A549 (cell line): Measurements from ENCODE around the gene ESRP2. TPM values are rescaled to one million over a fixed set of nuclear protein-coding genes. Genes with fewer than 3 reads are reported as not detected.

ENCODE experiments used
- ATAC-seq, 2 experiments: fragments of 200-7000 bp in 1 of 2; fragments of >200 bp in 1 of 2; cut with Nextera tagmentation in 1 of 2; cut with Tn5 transposase in 1 of 2; 3 replicates each; pipeline versions ENCODE4 v1.8.0 to v1.9.1; 2018 to 2020; ENCODE audit warnings: mild to moderate bottlenecking in 1 of 2, moderate library complexity in 1 of 2
- CTCF ChIA-PET: fragments of 300-600 bp; sonication (Branson Sonifier 250); formaldehyde crosslinking; extraction: SDS; loops from one replicate; lab custom pipeline; 2021; ENCODE audit warnings: antibody characterized with exemption, inconsistent platforms; lab: Yijun Ruan, JAX
- POLR2A ChIA-PET: fragments of 350-600 bp; formaldehyde crosslinking; extraction: SDS; loops from one replicate; lab custom pipeline; 2021; ENCODE audit warnings: antibody characterized with exemption, inconsistent platforms; lab: Yijun Ruan, JAX
- DNase-seq, 2 experiments: peaks; one replicate each; pipeline versions ENCODE4 v3.0.0 to v3.0.0-alpha.2; 2011 to 2016; ENCODE audit warnings: low read depth in 1 of 2, low spot score in 1 of 2
- FAIRE-seq: peaks from 2 replicates; lab custom pipeline; 2011; peaks lifted over from hg19 to GRCh38; lab: Jason Lieb, UNC
- H3K27ac ChIP-seq, 2 experiments: fragments of >200 bp; sonication (Bioruptor Twin); formaldehyde crosslinking; 3 replicates each; pipeline ENCODE4 v1.5.1; 2016 to 2017
- H3K4me1 ChIP-seq: fragments of >200 bp; sonication (Bioruptor Twin); formaldehyde crosslinking; 3 replicates; pipeline ENCODE4 v1.6.1; 2016
- H3K4me2 ChIP-seq: fragments of >200 bp; sonication (Bioruptor Twin); formaldehyde crosslinking; 3 replicates; pipeline ENCODE4 v1.6.1; 2016
- H3K4me3 ChIP-seq: fragments of >200 bp; sonication (Bioruptor Twin); formaldehyde crosslinking; 3 replicates; pipeline ENCODE4 v1.5.1; 2016
- H3K9me3 ChIP-seq: fragments of >200 bp; sonication (Bioruptor Twin); formaldehyde crosslinking; 3 replicates; pipeline ENCODE4 v1.6.1; 2016
- BHLHE40 ChIP-seq: IDR thresholded peaks from 2 replicates; pipeline ENCODE4 v1.6.1; 2012; ENCODE audit warnings: low read depth, low read length, inconsistent platforms
- CBX8 ChIP-seq: fragments of 200-600 bp; sonication (generic); IDR thresholded peaks from 2 replicates; pipeline ENCODE4 v1.6.1; 2016
- E2F6 ChIP-seq: IDR thresholded peaks from 2 replicates; pipeline ENCODE4 v1.6.1; 2012; ENCODE audit warnings: low read depth, borderline replicate concordance
- FOSL2 ChIP-seq, 2 experiments: fragments of 450-650 bp in 1 of 2; fragments of >200 bp in 1 of 2; sonication (Bioruptor Twin) in 1 of 2; formaldehyde crosslinking; IDR thresholded peaks; 2 replicates each; pipeline versions ENCODE4 v1.5.0 to v1.6.1; 2016 to 2020; ENCODE audit warnings: mild to moderate bottlenecking in 1 of 2, moderate library complexity in 1 of 2
- FOXS1 ChIP-seq: fragments of 250-450 bp; sonication (Bioruptor Pico); IDR thresholded peaks from 2 replicates; pipeline ENCODE4 v1.5.0; 2020; ENCODE audit warnings: mild to moderate bottlenecking, moderate library complexity
- HMGXB4 ChIP-seq: fragments of 250-450 bp; sonication (Bioruptor Pico); IDR thresholded peaks from 2 replicates; pipeline ENCODE4 v1.5.0; 2021; ENCODE audit warnings: mild to moderate bottlenecking, moderate library complexity, borderline replicate concordance
- HOXB13 ChIP-seq: fragments of 250-450 bp; sonication (Bioruptor Pico); IDR thresholded peaks from 2 replicates; pipeline ENCODE4 v1.5.0; 2020; ENCODE audit warnings: low read depth, mild to moderate bottlenecking, moderate library complexity
- JUN ChIP-seq, 2 experiments: fragments of >200 bp; sonication (Bioruptor Twin); formaldehyde crosslinking; IDR thresholded peaks; 2 replicates in 1 of 2; 3 replicates in 1 of 2; pipeline ENCODE4 v1.6.1; 2016 to 2017
- JUNB ChIP-seq: fragments of >200 bp; sonication (Bioruptor Twin); formaldehyde crosslinking; IDR thresholded peaks from 2 replicates; pipeline ENCODE4 v1.6.1; 2016
- MAFK ChIP-seq: fragments of 450-650 bp; IDR thresholded peaks from 2 replicates; pipeline ENCODE4 v1.6.1; 2014; ENCODE audit not compliant: partially characterized antibody
- MYC ChIP-seq: IDR thresholded peaks from 2 replicates; pipeline ENCODE4 v1.6.1; 2012; ENCODE audit warnings: mild to moderate bottlenecking, inconsistent platforms, low read length, improper control_type of control experiment, borderline replicate concordance
- NPAS2 ChIP-seq: fragments of 250-450 bp; sonication (Bioruptor Pico); IDR thresholded peaks from 2 replicates; pipeline ENCODE4 v1.8.0; 2022; ENCODE audit warnings: mild to moderate bottlenecking, moderate library complexity, borderline replicate concordance
- RCOR1 ChIP-seq: fragments of 150-350 bp; IDR thresholded peaks from 2 replicates; pipeline ENCODE4 v1.6.1; 2014; ENCODE audit warnings: antibody characterized with exemption, low read length, low read depth
- REST ChIP-seq: fragments of 200-600 bp; sonication (generic); IDR thresholded peaks from 2 replicates; pipeline ENCODE4 v1.6.1; 2016; ENCODE audit warnings: antibody characterized with exemption, mild to moderate bottlenecking, moderate library complexity
- RNF2 ChIP-seq: fragments of 200-600 bp; sonication (generic); IDR thresholded peaks from 2 replicates; pipeline ENCODE4 v1.6.1; 2016; ENCODE audit warnings: low read depth, mild to moderate bottlenecking, antibody characterized with exemption, moderate library complexity, borderline replicate concordance
- SMC3 ChIP-seq: fragments of >200 bp; sonication (Bioruptor Twin); formaldehyde crosslinking; IDR thresholded peaks from 3 replicates; pipeline ENCODE4 v1.6.1; 2018; ENCODE audit warnings: inconsistent platforms
- TFCP2L1 ChIP-seq: fragments of 250-450 bp; sonication (Bioruptor Pico); IDR thresholded peaks from 2 replicates; pipeline ENCODE4 v1.5.0; 2021; ENCODE audit warnings: mild to moderate bottlenecking
- ZC3H11A ChIP-seq: fragments of 450-650 bp; IDR thresholded peaks from 2 replicates; pipeline ENCODE4 v1.6.1; 2014; ENCODE audit warnings: antibody characterized with exemption, mild to moderate bottlenecking
- ZNF302 ChIP-seq: fragments of 250-450 bp; sonication (Bioruptor Pico); IDR thresholded peaks from 2 replicates; pipeline ENCODE4 v1.9.0; 2021; ENCODE audit warnings: inconsistent platforms, mild to moderate bottlenecking, moderate library complexity
- WGBS: methylation state at CpG from one replicate; pipeline ENCODE4 v1.1.6; 2017; ENCODE audit errors: missing lambda C conversion rate; 5-methylcytosine and 5-hydroxymethylcytosine counted together
- polyA plus RNA-seq, 4 experiments: library from polyadenylated mRNA; depleted of rRNA in 3 of 4; stranded (reverse); fragments of >200 nt; fragmentation: RNase III in 1 of 4; extraction: RNeasy Plus Mini Kit Qiagen cat#74134 plus additional on column Dnase treatment in 1 of 4; gene quantifications; 2 replicates in 3 of 4; 3 replicates in 1 of 4; pipeline ENCODE4 v1.2.3, GENCODE V29; 2011 to 2017
- TF ChIP-seq, protein P1 (sequence below): fragments of 150-350 bp; IDR thresholded peaks from 2 replicates; pipeline ENCODE4 v1.6.1; 2014; ENCODE audit warnings: low read depth, mild to moderate bottlenecking, low read length
- TF ChIP-seq, protein P2 (sequence below): IDR thresholded peaks from 2 replicates; pipeline ENCODE4 v1.6.1; 2012
- TF ChIP-seq, protein P3 (sequence below): IDR thresholded peaks from 2 replicates; pipeline ENCODE4 v1.6.1; 2012
- TF ChIP-seq, protein P4 (sequence below): fragments of >200 bp; sonication (Bioruptor Twin); formaldehyde crosslinking; IDR thresholded peaks from 3 replicates; pipeline ENCODE4 v1.6.1; 2016

ESRP2 gene
- polyA plus RNA-seq, 2 of the 4 experiments (the other 2 are of a cell fraction), result 0.08 to 0.09 TPM

GRCh38 chr16:68283346-68283745 lies 47.4 kb upstream of the ESRP2 start (continued):
- TF ChIP-seq, protein P1, sequence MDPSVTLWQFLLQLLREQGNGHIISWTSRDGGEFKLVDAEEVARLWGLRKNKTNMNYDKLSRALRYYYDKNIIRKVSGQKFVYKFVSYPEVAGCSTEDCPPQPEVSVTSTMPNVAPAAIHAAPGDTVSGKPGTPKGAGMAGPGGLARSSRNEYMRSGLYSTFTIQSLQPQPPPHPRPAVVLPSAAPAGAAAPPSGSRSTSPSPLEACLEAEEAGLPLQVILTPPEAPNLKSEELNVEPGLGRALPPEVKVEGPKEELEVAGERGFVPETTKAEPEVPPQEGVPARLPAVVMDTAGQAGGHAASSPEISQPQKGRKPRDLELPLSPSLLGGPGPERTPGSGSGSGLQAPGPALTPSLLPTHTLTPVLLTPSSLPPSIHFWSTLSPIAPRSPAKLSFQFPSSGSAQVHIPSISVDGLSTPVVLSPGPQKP, result no peak
- TF ChIP-seq E2F6, result no peak
- TF ChIP-seq, protein P2, sequence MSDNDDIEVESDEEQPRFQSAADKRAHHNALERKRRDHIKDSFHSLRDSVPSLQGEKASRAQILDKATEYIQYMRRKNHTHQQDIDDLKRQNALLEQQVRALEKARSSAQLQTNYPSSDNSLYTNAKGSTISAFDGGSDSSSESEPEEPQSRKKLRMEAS, result no peak
- TF ChIP-seq JUN (IDR thresholded peaks at IDR 0.05), result no peak

DNA sequence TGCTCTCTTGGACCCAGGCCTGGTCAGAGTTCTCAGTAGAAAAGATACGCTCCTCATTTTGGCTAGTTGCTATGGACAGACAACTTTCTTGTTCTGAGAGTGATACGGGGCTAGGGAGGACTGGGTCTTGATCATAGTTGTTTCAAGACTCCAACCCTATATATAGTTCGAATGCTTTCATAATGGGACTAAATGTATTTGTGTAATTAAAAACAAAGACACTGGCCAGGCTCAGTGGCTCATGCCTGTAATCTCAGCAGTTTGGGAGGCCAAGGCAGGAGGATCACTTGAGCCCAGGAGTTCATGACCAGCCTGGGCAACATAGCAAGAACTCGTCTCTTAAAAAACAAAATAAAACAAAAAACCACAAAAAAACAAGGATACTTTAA lies 46.1 kb upstream of the ESRP2 start:
- no peaks in the 10 kb centered on the region for H3K9me3 ChIP-seq
- FAIRE-seq (no peak), DNase-seq (no peak), ATAC-seq (no peak)
- H3K4me2 ChIP-seq, result no peak overlapping the region
- H3K4me1 ChIP-seq, result peaks cover under 1% of the 10 kb centered on the region; the same call in 1 of the 3 replicates
- no peak overlapping the region for H3K4me3 ChIP-seq
- POLR2A ChIA-PET, result no interaction called here
- no peak for TF ChIP-seq CBX8
- TF ChIP-seq TFCP2L1 (CRISPR knock-in tag), result no peak
- no peak for TF ChIP-seq MAFK
- TF ChIP-seq HMGXB4 (CRISPR knock-in tag), result no peak
- TF ChIP-seq JUNB, result no peak
- no peak for TF ChIP-seq REST
- TF ChIP-seq, protein P3, sequence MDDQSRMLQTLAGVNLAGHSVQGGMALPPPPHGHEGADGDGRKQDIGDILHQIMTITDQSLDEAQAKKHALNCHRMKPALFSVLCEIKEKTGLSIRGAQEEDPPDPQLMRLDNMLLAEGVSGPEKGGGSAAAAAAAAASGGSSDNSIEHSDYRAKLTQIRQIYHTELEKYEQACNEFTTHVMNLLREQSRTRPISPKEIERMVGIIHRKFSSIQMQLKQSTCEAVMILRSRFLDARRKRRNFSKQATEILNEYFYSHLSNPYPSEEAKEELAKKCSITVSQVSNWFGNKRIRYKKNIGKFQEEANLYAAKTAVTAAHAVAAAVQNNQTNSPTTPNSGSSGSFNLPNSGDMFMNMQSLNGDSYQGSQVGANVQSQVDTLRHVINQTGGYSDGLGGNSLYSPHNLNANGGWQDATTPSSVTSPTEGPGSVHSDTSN, result no peak
- no peak for TF ChIP-seq RCOR1
- no peak for TF ChIP-seq FOXS1
- TF ChIP-seq RNF2, result no peak
- TF ChIP-seq ZNF302 (CRISPR knock-in tag), result no peak
- TF ChIP-seq NPAS2 (CRISPR knock-in tag), result no peak
- TF ChIP-seq FOSL2 (IDR thresholded peaks at IDR 0.05), result no peak
- TF ChIP-seq FOSL2 (CRISPR knock-in tag; IDR thresholded peaks at IDR 0.05), result no peak
- no peak for TF ChIP-seq HOXB13 (CRISPR knock-in tag)
- no peak for TF ChIP-seq SMC3
- TF ChIP-seq, protein P4, sequence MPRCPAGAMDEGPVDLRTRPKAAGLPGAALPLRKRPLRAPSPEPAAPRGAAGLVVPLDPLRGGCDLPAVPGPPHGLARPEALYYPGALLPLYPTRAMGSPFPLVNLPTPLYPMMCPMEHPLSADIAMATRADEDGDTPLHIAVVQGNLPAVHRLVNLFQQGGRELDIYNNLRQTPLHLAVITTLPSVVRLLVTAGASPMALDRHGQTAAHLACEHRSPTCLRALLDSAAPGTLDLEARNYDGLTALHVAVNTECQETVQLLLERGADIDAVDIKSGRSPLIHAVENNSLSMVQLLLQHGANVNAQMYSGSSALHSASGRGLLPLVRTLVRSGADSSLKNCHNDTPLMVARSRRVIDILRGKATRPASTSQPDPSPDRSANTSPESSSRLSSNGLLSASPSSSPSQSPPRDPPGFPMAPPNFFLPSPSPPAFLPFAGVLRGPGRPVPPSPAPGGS, result no peak
- TF ChIP-seq ZC3H11A, result no peak
- no peak for TF ChIP-seq MYC
- no peak for TF ChIP-seq E2F6
- TF ChIP-seq BHLHE40, result no peak
- no peak overlapping the region for H3K27ac ChIP-seq
- WGBS, result 93% methylated on average over 4 of the region's 4 CpGs
- CTCF ChIA-PET, result interaction anchor here (1.0 to 3.8 kb wide), 3 partner anchors 18 to 47 kb away, joined by 3 to 20 read pairs (median 10); partner anchors contain the start of gene SLC7A6
